Ovary (tissue), 9 donors: ENCODE measurements around the gene CDNF. TPM values are rescaled to one million over a fixed set of nuclear protein-coding genes. Genes with fewer than 3 reads are reported as not detected.

Experiments
- DNase-seq, 5 donors: peaks; one replicate each; pipeline ENCODE4 v3.0.0-alpha.2; 2019 to 2020
- H3K27ac ChIP-seq, 2 donors: fragments of 200-600 bp; one replicate each; pipeline versions ENCODE4 v1.5.1 to v1.8.0; 2019 to 2022
- H3K27me3 ChIP-seq: fragments of 200-600 bp; one replicate; pipeline ENCODE4 v1.8.0; 2022
- H3K36me3 ChIP-seq: fragments of 200-600 bp; sonication (generic); one replicate; pipeline ENCODE4 v1.5.1; 2019
- H3K4me1 ChIP-seq: one replicate; pipeline ENCODE4 v1.8.1; 2013; ENCODE audit warnings: mild to moderate bottlenecking, moderate library complexity; ENCODE audit not compliant: insufficient read depth
- H3K4me3 ChIP-seq: fragments of 200-600 bp; sonication (generic); one replicate; pipeline ENCODE4 v1.5.1; 2017
- H3K9me3 ChIP-seq, 2 donors: fragments of 200-600 bp in 1 of 2; sonication (generic) in 1 of 2; one replicate each; pipeline versions ENCODE4 v1.5.1 to v1.8.1; 2013 to 2019; ENCODE audit warnings: mild to moderate bottlenecking in 1 of 2, moderate library complexity in 1 of 2
- CTCF ChIP-seq, 3 donors: fragments of 450-650 bp in 2 of 3; fragments of 200-600 bp in 1 of 3; IDR thresholded peaks; one replicate each; pipeline versions ENCODE4 v1.5.1 to v1.8.0; 2016 to 2022; ENCODE audit warnings: antibody characterized with exemption in 3 of 3, mild to moderate bottlenecking in 1 of 3
- EP300 ChIP-seq: sonication (generic); formaldehyde crosslinking; IDR thresholded peaks from one replicate; pipeline ENCODE4 v1.6.1; 2017; ENCODE audit warnings: antibody characterized with exemption
- POLR2A ChIP-seq: fragments of 450-650 bp; IDR thresholded peaks from one replicate; pipeline ENCODE4 v1.6.1; 2017; ENCODE audit warnings: antibody characterized with exemption, mild to moderate bottlenecking, moderate library complexity
- WGBS, 3 donors: extraction: QIAGEN DNeasy Blood & Tissue Kit in 1 of 3; methylation state at CpG; one replicate each; pipeline versions ENCODE4 v1.1.5 to v1.1.7; 2013 to 2017; 5-methylcytosine and 5-hydroxymethylcytosine counted together
- intact Hi-C, 4 donors: fragments of 100-400 bp; cut with DNase I; formaldehyde crosslinking; loops; one replicate each; pipeline versions ENCODE4 v1.11.0 to v1.15.1; 2022 to 2023
- polyA plus RNA-seq, 2 donors: library from polyadenylated mRNA; stranded (reverse); fragments of 200-250 nt in 1 of 2; fragments of 350-450 nt in 1 of 2; fragmentation: Illumina TruSeq in 1 of 2; extraction: RNeasy Lipid Tissue Mini Kit (QIAGEN cat#74804) in 1 of 2; gene quantifications; one replicate each; pipeline ENCODE4 v1.2.3, GENCODE V29; 2013 to 2014
- total RNA-seq, 7 donors: library from RNA; depleted of rRNA in 2 of 7; stranded (reverse); fragments of >200 nt in 2 of 7; fragmentation: NEBNext Ultra II Directional in 3 of 7; extraction: Animal tissue kit (Norgen Biotek cat#: 25700) in 3 of 7; gene quantifications; one replicate each; pipeline versions ENCODE4 v1.1.0 to v1.2.4, GENCODE V29; 2016 to 2023
- donor health status: DM: no; HTN: no; CAD: no; lungs with moderate emphysema.
- donor health status: DM: no; HTN: no; CAD: no.
- donor health status: Bipolar disorder and iron deficiency.
- donor health status: DM: yes; HTN: yes; CAD: no.
- donor health status: DM: no; HTN: no; CAD: no.
- donor health status: DM: yes; HTN: yes; CAD: no.

The CDNF gene
- total and polyA plus RNA-seq, 9 donors, result 1.5 to 6.0 (median 3.5) TPM

DNA sequence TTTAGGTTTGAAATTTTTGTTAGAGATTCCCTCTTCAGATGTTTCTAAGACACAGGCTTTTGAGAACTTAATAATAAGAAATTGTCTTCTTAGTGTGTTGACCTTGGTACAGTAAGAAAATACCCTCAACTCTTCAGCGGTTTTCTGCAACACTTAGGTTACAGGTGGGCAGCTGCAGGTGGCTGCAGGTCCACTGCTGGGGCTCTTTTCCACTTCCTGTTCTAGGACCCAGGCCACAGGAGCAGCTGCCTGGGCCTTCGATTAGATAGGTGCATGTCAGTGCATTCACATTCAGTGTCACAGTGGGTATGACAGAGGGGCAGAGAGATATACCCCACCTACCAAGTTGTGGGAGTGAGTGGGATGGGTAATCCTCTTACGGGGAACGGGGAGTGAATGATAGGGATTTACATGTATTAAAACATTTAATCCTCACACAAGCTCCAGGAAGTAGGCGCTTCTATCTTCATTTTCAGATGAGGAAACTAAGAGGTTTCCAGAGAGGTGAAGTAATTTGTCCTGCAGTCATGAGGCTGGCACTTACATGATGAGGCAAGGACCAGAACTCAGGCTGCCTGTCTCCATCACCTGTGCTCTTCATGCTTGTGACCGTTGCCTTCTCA, 20.6 kb upstream of the CDNF start:
- DNase-seq, result no peak
- Histone ChIP-seq H3K4me3 (no peak overlapping the region), H3K36me3 (no peaks in the 10 kb centered on the region), H3K27ac (no peak overlapping the region), H3K4me1 (no peaks in the 10 kb centered on the region), H3K27me3 (no peaks in the 10 kb centered on the region), H3K9me3 (no peaks in the 10 kb centered on the region)
- no peak for TF ChIP-seq POLR2A
- no peak for TF ChIP-seq CTCF (IDR thresholded peaks at IDR 0.05)
- WGBS, 3 donors, result 92 to 97% (median 94%) methylated on average over 6 of the region's 6 CpGs
- intact Hi-C loops, result no loop called here

DNA sequence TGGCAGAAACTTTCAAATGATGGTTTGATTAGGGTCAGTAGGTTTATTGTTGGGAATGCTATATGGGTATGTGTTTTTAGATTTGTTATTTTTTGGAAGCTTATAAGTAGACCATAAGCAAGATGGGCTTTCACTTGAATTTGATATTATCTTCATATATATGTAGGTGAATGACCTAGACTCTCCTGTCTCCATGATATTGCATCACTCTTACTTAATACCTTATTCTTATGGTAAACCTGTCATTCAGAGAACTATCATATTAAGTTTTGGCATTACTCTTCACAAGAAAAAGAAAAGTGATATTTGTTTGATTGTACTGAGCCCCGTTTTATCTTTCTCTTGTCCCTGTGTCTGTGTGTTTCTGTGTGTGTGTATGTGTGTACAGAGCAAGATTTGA, 17.6 kb upstream of the CDNF start:
- no peak overlapping the region for H3K27ac ChIP-seq
- no peaks in the 10 kb centered on the region for H3K27me3 ChIP-seq
- no peaks in the 10 kb centered on the region for H3K36me3 ChIP-seq
- H3K4me1 ChIP-seq, result no peaks in the 10 kb centered on the region
- no peak overlapping the region for H3K4me3 ChIP-seq
- WGBS, 3 donors, result 89 to 93% (median 92%) methylated on average over 1 of the region's 1 CpG
- no peaks in the 10 kb centered on the region for H3K9me3 ChIP-seq
- no peak for TF ChIP-seq POLR2A
- TF ChIP-seq CTCF (IDR thresholded peaks at IDR 0.05), result no peak
- no peak for TF ChIP-seq EP300
- intact Hi-C loops, result no loop called here
- no peak for DNase-seq

GRCh38 chr10:14852236-14852635, 14.4 kb upstream of the CDNF start:
- intact Hi-C loops, result no loop called here
- H3K27me3 ChIP-seq, result no peaks in the 10 kb centered on the region
- no peak for DNase-seq
- no peaks in the 10 kb centered on the region for H3K4me1 ChIP-seq
- H3K36me3 ChIP-seq, result no peaks in the 10 kb centered on the region
- WGBS, 3 donors, result 36 to 69% (median 38%) methylated on average over 3 of the region's 3 CpGs
- H3K4me3 ChIP-seq, result no peak overlapping the region
- H3K9me3 ChIP-seq, result no peaks in the 10 kb centered on the region
- H3K27ac ChIP-seq, result no peak overlapping the region
- TF ChIP-seq EP300 (no peak), POLR2A (no peak), CTCF (IDR thresholded peaks at IDR 0.05) (no peak)

- H3K9me3 ChIP-seq, result no peaks in the 10 kb centered on the region
- no peaks in the 10 kb centered on the region for H3K27me3 ChIP-seq
- no peak for DNase-seq
- TF ChIP-seq POLR2A (no peak), CTCF (IDR thresholded peaks at IDR 0.05) (no peak), EP300 (no peak)
- no peak overlapping the region for H3K4me3 ChIP-seq
- H3K4me1 ChIP-seq, result no peaks in the 10 kb centered on the region
- WGBS, 3 donors, result 67 to 72% (median 70%) methylated on average over 2 of the region's 2 CpGs
- no peak overlapping the region for H3K27ac ChIP-seq
- intact Hi-C loops, result no loop called here
- H3K36me3 ChIP-seq, result no peaks in the 10 kb centered on the region
Measured at GRCh38 chr10:14844948-14845347, 7.1 kb upstream of the CDNF start.
